Stimulated activated CD8-positive, alpha-beta memory T cell treated with anti-CD3 and anti-CD28 coated beads, Interleukin-2, amount 100 ng/mL, for 48 hours (primary cell): ENCODE data around the gene ARHGEF1.

Experiments used
- DNase-seq, 2 donors: peaks; one replicate each; pipeline ENCODE4 v3.0.0-alpha.2; 2020; ENCODE audit warnings: low read depth in 2 of 2

The ARHGEF1 gene

GRCh38 chr19:41918653-41919244 lies 35.8 kb downstream of the ARHGEF1 start:
- no peak for DNase-seq

DNA sequence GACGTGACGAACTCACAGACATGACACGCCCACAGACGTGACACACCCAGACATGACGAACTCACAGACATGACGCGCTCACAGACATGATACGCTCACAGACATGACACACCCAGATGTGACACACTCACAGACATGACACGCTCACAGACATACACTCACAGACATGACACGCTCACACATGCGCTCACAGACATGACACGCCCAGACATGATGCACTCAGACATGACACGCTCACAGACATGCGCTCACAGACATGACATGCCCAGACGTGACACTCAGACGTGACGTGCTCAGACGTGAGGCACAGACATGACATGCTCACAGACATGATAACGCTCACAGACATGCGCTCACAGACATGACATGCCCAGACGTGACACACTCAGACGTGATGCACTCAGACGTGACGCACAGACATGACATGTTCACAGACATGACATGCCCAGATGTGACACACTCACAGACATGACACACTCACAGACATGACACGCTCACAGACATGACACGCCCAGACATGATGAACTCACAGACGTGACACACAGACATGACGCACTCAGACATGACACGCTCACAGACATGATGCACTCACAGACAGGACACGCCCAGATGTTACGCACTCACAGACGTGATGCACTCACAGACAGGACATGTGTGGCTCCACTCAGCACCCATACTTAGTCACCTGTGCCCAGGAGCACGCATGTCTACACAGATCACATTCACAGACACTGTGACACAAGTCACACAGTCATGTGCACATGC lies 37.1 kb downstream of the ARHGEF1 start:
- DNase-seq: no peak

- no peak for DNase-seq
Observed at GRCh38 chr19:41920882-41921576, 38.0 kb downstream of the ARHGEF1 start.

GRCh38 chr19:41921577-41922576 lies 38.9 kb downstream of the ARHGEF1 start:
- no peak for DNase-seq

DNA sequence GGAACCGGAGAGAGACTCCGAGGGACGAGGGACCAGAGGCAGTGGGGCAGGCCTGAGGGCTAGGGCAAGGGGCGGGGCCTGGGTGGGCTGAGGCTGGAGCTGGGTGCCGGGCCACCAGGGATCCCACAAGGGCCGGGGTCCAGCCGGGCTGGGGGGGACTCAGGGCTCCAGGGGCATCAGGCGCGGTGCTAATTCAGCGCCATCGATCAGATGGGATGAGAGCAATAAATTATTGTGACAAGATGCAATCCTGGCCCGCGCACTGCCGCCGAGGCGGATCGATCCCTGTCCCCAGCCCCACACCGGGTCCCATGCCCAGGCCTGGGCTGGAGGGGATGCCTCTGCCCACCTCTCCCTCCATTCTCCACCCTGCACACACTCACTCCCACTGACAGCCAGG lies 39.6 kb downstream of the ARHGEF1 start:
- DNase-seq: no peak

DNA sequence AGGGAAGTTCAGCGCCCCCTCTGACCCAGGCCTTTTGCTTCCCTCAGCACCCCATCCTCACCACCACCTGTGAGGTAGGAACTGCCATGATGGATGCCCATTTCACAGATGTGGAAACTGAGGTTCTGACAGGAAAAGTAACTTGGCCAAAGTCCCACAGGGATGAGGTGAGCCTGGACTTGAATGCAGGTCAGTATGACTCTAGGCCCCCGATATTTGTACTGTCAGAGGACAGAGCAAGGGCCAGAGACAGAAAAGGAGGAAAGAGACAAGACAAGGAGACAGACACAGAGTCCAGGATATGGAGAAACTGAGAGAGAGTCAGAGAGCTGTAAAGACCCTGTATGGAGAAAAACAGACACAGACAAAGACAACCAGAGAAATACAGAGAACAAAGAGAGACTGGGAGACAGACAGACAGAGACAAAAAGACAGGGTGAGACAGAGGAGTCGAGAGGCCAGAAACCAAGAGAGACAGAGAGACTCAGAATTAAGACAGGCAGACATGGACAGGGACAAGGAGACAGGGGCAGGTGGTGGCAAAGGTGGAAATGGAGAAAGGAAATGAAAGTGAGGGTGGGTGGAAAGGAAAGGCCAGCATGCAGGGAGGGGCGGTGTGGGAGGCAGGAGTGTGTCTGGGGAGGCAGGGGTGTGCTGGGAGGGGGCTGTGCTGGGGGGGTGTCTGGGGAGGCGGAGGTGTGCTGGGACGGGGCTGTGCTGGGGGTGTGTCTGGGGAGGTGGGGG lies 40.2 kb downstream of the ARHGEF1 start:
- DNase-seq: no peak

GRCh38 chr19:41924151-41925145 lies 41.5 kb downstream of the ARHGEF1 start:
- DNase-seq: no peak

DNA sequence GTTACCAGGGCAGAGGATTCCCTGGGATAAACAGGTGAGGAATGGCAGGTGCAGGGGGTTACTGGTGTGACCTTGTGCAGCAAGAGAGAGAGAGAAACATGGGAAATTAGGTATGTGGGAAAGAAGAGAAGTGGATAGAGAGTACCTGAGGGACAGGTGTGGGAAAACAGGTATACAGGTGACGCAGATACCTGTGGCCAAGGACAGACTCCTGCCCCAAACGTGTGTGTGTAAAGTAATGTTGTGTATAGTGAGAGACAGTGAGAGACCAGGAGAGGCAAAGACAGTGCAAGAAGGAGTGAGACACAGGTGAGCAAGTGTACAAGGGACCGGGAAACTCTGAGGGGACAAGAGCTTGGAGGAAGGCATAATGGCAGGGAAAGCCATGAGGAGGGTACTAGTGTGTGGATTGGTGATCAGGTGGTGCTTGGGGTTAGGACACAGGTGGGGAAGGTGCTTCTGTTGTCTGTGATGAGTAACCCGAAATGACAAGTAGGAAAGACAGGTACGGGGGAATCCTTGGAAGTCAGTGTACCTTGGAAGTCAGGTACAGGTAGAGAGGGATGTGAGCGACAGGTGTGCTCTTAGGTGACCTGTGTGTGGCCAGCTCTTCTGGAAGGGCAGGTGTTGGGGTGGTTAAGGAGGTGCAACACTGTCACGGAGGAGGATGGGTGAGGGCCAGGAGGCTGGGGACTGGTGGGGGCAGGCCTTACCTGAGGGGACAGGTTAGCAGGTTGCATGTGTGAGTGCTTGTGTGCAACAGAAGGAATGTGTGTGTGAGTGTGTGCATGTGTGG lies 42.4 kb downstream of the ARHGEF1 start:
- DNase-seq: no peak

DNA sequence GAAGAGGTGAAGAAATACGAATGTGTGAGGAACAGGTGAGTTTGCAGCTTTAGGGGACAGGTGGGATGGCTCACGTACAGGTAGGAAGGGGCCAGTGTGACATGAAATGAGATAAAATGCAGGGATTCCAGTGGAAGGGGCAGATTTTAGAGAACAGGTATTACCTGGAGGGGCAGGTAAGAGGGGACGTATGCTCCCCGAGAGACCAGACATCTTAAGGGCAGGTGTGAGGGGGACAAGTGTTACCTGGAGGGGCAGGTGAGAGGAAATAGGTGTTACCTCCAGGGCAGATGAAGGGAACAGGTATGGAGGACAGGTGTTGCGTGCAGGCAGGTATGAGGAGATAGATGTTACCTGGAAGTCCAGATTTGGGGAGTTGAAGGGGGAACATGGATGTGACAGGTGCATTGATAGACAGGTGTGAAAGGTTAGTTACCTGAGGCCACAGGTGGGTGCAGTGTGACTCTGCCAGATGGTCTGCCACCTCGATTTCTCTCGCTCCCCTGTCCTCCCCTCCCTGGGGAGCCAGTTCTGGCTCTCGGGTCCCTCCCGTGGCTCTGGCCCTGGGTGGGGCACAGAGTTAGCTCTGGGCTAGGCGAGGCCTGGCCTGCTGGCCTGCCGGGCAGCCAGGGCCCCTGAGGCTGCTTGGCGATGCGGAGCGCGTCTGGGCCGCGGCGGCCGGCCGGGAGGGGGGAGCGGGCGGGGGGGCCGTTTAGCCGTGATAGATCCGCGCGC lies 43.2 kb downstream of the ARHGEF1 start:
- DNase-seq: no peak

GRCh38 chr19:41926763-41927496 lies 43.9 kb downstream of the ARHGEF1 start:
- DNase-seq: no peak

DNA sequence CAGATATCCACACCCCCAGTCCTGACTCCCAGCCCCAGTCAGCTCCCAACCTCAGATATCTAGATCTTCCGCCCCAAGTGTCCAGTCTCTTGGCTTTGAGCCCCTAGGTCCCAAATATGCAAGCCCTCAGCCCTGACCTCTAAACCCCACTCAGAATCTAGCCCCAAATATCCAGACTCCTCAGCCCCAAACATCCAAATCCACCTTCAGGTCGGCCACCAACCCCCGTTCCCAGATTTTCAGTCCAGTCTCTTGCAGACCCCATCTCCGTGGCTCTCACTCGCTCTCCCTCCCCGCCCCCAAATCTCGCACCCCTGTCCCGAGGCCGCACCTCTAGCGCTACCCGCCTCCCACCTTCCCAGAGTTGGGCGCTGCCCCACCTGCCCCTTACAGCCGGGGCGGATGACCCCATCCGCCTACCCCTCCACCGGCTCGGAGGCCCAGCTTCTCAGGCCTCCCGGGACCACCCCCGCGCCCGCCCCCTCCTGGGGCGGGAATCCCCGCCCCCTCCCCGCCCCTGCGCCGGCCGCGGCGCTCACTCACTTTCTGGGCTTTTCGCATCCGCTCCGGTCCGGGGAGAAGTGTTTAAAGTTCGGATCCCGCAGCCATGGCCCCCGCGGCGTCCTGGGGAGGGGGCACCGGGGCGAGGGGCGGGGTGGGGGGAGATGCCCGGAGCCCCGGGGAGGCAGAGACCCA lies 44.7 kb downstream of the ARHGEF1 start:
- DNase-seq: no peak

DNA sequence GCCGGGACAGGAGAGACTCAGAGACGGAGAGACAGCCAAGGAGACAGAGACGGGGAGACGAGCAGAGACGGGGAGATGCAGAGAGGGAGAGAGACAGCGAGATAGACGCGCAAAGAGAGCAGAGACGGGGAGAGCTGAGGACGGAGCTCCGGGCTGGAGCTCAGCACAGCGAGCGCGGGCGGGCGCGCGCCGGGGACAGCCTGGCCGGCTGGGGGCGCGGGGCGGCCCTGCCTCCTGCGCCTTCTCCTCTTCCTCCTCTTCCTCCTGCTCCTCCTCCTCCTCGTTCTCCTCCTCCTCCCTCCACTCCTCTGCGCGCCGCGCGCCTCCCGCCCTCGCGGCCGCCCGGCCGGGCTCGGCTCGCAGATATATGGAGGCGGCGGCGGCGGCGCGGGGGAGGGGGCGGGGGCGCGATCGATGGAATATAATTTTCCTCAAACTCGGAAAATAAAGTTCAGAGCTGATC lies 45.3 kb downstream of the ARHGEF1 start, which contains the start of gene ERFL:
Gene ERFL (minus strand): TSS at position 229 of the 463 bp plus-strand sequence. CDS start 15,530 bp downstream, outside the sequence.
- no peak for DNase-seq

- no peak for DNase-seq
Observed at GRCh38 chr19:41928754-41929535, 46.0 kb downstream of the ARHGEF1 start.

GRCh38 chr19:41929536-41930071 lies 46.6 kb downstream of the ARHGEF1 start:
- DNase-seq: no peak

GRCh38 chr19:41930322-41930722 lies 47.3 kb downstream of the ARHGEF1 start:
- no peak for DNase-seq
